B cell (primary cell): Measurements from ENCODE around the gene STYK1.

ENCODE experiments used
- CTCF ChIP-seq: fragments of 200-600 bp; IDR thresholded peaks from one replicate; pipeline ENCODE4 v1.8.0; 2022; ENCODE audit warnings: antibody characterized with exemption, mild to moderate bottlenecking
- EZH2 ChIP-seq: IDR thresholded peaks from 2 replicates; pipeline ENCODE4 v1.6.1; 2012; ENCODE audit warnings: borderline replicate concordance, low read depth, mild to moderate bottlenecking, moderate library complexity, low read length; ENCODE audit not compliant: insufficient read depth, poor library complexity, severe bottlenecking

DNA sequence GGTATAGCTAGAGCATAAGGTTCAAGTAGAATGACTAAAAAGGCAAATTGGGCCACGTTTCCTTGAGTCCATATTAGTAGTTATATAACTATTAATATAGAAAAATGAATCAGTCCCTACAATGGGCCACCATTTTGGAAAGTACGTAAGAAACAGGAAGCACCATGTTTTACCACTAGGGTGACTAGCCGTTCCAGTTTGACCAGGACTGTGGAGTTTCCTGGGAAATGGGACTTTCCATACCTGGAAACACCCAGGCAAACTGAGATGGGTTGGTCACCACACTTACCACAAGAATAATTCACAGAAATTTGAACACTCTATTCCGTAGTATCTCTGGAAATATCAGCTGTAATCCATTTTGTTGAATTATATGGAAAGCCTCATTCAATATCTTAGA lies 58.3 kb downstream of the STYK1 start:
- TF ChIP-seq EZH2 (no peak), CTCF (no peak)
